Measurements from ENCODE around the gene SH3BP1. TPM values are rescaled to one million over a fixed set of nuclear protein-coding genes. Genes with fewer than 3 reads are reported as not detected.

SH3BP1 gene
- polyA plus RNA-seq, 1 donor from 2014 or later = 0.63 TPM

GRCh38 chr22:37601203-37601539 lies 38.3 kb upstream of the SH3BP1 start:
- Histone ChIP-seq H3K4me2 (ENCODE audit: low read length) (no peak overlapping the region), H3K9me3 (ENCODE audit: low read length) (no peaks in the 10 kb centered on the region), H3K36me3 (ENCODE audit: insufficient read depth, low read length) (no peaks in the 10 kb centered on the region), H3K27ac (ENCODE audit: low read length) (no peak overlapping the region), H3K4me3 (ENCODE audit: low read length) (no peak overlapping the region), H3K79me2 (replicated peaks; ENCODE audit: insufficient read depth, low read length) (no peaks in the 10 kb centered on the region), H2AFZ (ENCODE audit: low read depth, low read length) (no peak overlapping the region), H3F3A (ENCODE audit: insufficient read depth, low read length, poor library complexity, severe bottlenecking) (no peaks in the 10 kb centered on the region), H3K27me3 (ENCODE audit: insufficient read depth, low read depth, low read length) (no peaks in the 10 kb centered on the region), H4K20me1 (ENCODE audit: insufficient read depth) (no peaks in the 10 kb centered on the region), H3K9me2 (ENCODE audit: insufficient read depth, low read length) (no peaks in the 10 kb centered on the region), H3K9ac (ENCODE audit: low read length) (no peak overlapping the region)
- TF ChIP-seq EZH2 (IDR thresholded peaks at IDR 0.05; ENCODE audit: borderline replicate concordance, insufficient read depth, low read length, poor library complexity, severe bottlenecking) = no peak
- TF ChIP-seq MXI1 (conservative IDR thresholded peaks at IDR 0.05; ENCODE audit: poor library complexity, severe bottlenecking) = no peak
- TF ChIP-seq REST (IDR thresholded peaks at IDR 0.05; ENCODE audit: borderline replicate concordance) = no peak
- no peak for TF ChIP-seq CTCF (IDR thresholded peaks at IDR 0.05; ENCODE audit: poor library complexity, severe bottlenecking)
- TF ChIP-seq SMC3 (conservative IDR thresholded peaks at IDR 0.05; ENCODE audit: poor library complexity) = no peak
- TF ChIP-seq EP300 (conservative IDR thresholded peaks at IDR 0.05; ENCODE audit: poor library complexity, severe bottlenecking) = no peak
- TF ChIP-seq POLR2AphosphoS5 (IDR thresholded peaks at IDR 0.05) = no peak
- no peak for TF ChIP-seq TAF1 (IDR thresholded peaks at IDR 0.05; ENCODE audit: low read depth)
- TF ChIP-seq RAD21 (conservative IDR thresholded peaks at IDR 0.05) = no peak

GRCh38 chr22:37601540-37602442 lies 37.7 kb upstream of the SH3BP1 start:
- Histone ChIP-seq H3K27ac (ENCODE audit: low read length) (no peak overlapping the region), H3K36me3 (ENCODE audit: insufficient read depth, low read length) (no peaks in the 10 kb centered on the region), H4K20me1 (ENCODE audit: insufficient read depth) (no peaks in the 10 kb centered on the region), H3F3A (ENCODE audit: insufficient read depth, low read length, poor library complexity, severe bottlenecking) (no peaks in the 10 kb centered on the region), H3K27me3 (ENCODE audit: insufficient read depth, low read depth, low read length) (no peaks in the 10 kb centered on the region), H3K4me3 (ENCODE audit: low read length) (no peak overlapping the region), H3K9ac (ENCODE audit: low read length) (no peak overlapping the region), H3K9me3 (ENCODE audit: low read length) (no peaks in the 10 kb centered on the region), H3K4me2 (ENCODE audit: low read length) (no peak overlapping the region), H3K79me2 (replicated peaks; ENCODE audit: insufficient read depth, low read length) (no peaks in the 10 kb centered on the region), H2AFZ (ENCODE audit: low read depth, low read length) (no peak overlapping the region), H3K9me2 (ENCODE audit: insufficient read depth, low read length) (no peaks in the 10 kb centered on the region)
- TF ChIP-seq REST (IDR thresholded peaks at IDR 0.05; ENCODE audit: borderline replicate concordance) = no peak
- TF ChIP-seq RAD21 (conservative IDR thresholded peaks at IDR 0.05) = no peak
- TF ChIP-seq MXI1 (conservative IDR thresholded peaks at IDR 0.05; ENCODE audit: poor library complexity, severe bottlenecking) = no peak
- no peak for TF ChIP-seq SMC3 (conservative IDR thresholded peaks at IDR 0.05; ENCODE audit: poor library complexity)
- TF ChIP-seq POLR2AphosphoS5 (IDR thresholded peaks at IDR 0.05) = no peak
- TF ChIP-seq CTCF (IDR thresholded peaks at IDR 0.05; ENCODE audit: poor library complexity, severe bottlenecking) = no peak
- TF ChIP-seq TAF1 (IDR thresholded peaks at IDR 0.05; ENCODE audit: low read depth) = no peak
- no peak for TF ChIP-seq EP300 (conservative IDR thresholded peaks at IDR 0.05; ENCODE audit: poor library complexity, severe bottlenecking)
- no peak for TF ChIP-seq EZH2 (IDR thresholded peaks at IDR 0.05; ENCODE audit: borderline replicate concordance, insufficient read depth, low read length, poor library complexity, severe bottlenecking)

All from neural cell (in vitro differentiated cells).